GDM1 (cell line): ENCODE measurements around the gene ANO10.
"Not testable (repeated sequence)": the region's sequence is repeated elsewhere in the genome, so short reads cannot be mapped to it uniquely, and the experiment has no call there.

Experiments used
- DNase-seq: peaks from one replicate; lab custom pipeline; 2025; lab: John Stamatoyannopoulos, UW

The ANO10 gene

DNA sequence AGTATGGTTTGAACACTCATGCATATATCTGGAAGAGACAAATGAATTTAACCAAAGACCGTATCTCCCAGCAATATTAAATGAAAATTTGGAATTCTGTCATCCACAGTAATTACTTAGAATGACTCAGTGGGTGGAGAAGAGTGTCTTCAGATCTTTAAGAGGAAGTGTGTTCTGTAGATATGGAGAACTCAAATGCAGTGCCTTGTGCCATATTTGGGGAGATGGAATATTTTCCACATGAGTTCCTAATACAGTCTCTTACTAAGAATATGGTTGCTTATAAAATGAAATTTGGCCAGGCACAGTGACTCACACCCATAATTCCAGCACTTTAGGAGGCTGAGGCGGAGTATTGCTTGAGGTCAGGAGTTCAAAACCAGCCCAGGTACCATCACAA is 40.5 kb downstream of the ANO10 start:
- DNase-seq = no peak

- no peak for DNase-seq
These were observed 41.6 kb downstream of the ANO10 start for GRCh38 chr3:43580181-43580580.

DNA sequence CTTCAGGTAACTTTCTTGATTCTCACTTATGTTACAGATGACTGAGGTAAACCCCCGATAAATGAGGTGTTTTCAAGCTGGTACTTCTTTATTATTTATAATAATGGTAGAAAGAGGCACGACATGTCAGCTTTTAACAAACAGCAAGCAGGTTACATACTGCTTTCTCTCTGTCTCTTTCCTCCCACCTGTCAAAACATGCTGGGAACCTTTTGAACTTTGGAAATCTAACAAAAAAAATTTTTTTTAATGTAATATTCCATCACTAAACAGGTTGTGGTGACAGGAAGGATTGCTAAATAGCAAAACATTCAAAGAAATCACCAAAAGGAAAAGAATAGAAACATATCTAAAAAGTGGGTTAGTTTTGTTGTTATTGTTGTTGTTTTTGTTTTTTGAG is 48.2 kb downstream of the ANO10 start:
- DNase-seq = no peak

- not testable (repeated sequence) for DNase-seq
These were observed 56.0 kb downstream of the ANO10 start for GRCh38 chr3:43565661-43566341.

DNA sequence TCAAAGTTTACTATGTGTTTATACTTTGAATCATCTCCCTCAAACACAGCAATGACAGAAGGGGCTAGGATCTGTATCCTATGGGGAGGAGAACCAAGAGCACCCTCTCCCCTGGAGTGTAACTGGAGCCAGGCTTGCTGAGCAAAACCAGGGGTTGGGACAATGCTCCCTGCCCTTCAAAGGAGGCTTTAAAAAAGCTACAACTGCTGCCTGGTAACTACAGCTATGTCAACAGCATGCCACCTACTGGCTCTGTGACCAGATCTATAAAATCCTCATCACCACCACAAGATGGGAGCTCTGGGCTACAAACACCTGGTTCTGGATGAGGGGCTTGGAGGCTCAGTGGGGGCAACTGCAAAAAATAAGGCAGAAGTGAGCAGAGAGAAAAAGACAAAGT is 61.9 kb downstream of the ANO10 start:
- no peak for DNase-seq

GRCh38 chr3:43558171-43558570 is 63.6 kb downstream of the ANO10 start:
- DNase-seq = no peak

GRCh38 chr3:43549626-43550290 is 72.1 kb downstream of the ANO10 start:
- no peak for DNase-seq

GRCh38 chr3:43544277-43544676 is 77.5 kb downstream of the ANO10 start:
- DNase-seq = peak; percentile 20

GRCh38 chr3:43542328-43543043 is 79.3 kb downstream of the ANO10 start:
- DNase-seq = no peak

DNA sequence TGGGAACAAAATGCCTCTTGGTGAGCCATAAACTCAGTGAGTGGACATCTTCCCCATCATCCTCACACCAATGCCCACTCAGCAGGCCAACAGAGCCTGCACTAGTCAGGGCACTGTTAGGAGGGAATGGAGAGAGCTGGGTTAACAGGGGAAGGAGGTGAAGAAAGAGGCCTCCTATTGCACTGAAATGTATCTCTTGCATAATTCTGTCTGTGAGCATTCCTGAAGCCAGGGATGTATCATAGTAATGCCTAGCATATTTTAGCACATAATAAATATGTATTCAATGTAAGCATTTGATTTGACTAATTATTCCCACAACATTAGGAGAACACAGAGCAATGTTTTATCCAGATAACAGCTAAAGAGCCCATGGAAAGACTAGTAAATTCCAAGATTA is 81.2 kb downstream of the ANO10 start:
- DNase-seq = no peak

- no peak for DNase-seq
These were observed 82.5 kb downstream of the ANO10 start for GRCh38 chr3:43539321-43539720.

GRCh38 chr3:43537225-43537624 is 84.6 kb downstream of the ANO10 start:
- DNase-seq = no peak

DNA sequence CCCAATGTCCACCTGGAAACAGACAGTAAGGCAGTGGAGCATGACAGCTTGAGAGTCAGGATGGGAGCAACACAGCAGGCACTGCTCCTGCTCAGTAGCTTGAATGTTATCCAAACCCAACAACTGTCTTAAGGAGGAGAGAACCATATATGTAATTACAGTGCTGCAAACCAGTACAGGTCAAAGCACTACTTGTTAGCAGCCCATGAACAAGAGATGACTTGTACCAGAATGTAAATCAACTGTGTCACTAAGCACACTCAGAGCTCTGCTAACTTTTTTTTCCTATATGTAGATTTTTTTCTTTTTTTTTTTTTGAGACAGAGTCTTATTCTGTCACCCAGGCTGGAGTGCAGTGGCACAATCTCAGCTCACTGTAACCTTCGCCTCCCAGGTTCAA is 87.1 kb downstream of the ANO10 start:
- no peak for DNase-seq

- no peak for DNase-seq
These were observed 88.8 kb downstream of the ANO10 start for GRCh38 chr3:43533009-43533408.

GRCh38 chr3:43531835-43532234 is 90.0 kb downstream of the ANO10 start:
- no peak for DNase-seq

GRCh38 chr3:43528498-43529099 is 93.2 kb downstream of the ANO10 start:
- no peak for DNase-seq

GRCh38 chr3:43526956-43527355 is 94.9 kb downstream of the ANO10 start:
- DNase-seq = no peak

DNA sequence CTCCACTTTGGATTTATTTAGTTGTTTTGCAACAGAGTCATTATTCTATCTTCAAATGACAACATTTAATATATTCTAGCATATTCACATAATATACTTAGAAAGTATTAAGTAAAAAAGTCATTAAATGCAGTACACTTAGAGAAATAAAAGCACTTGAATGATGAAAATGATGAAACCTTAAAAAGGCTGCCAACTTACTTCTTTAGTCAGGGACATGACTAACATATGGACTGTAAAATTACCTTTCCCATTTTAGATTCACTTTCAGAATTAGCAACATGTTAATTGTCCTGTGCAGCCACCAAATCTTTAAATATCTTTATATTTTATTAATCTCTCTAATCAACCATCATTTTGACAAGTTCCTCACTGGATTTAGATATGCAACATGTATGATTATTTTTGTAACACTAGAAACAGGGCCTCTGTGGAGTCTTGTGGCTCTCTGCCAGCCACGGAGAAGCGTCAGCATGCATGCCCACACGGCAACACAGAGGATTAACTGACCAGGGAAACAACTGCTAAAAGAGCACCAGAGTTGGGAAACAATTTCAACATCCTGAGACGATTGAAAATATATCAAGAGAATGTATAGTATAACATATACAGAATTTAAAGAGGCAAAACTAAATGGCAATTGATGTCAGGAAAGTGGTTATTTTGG is 95.7 kb downstream of the ANO10 start:
- no peak for DNase-seq

DNA sequence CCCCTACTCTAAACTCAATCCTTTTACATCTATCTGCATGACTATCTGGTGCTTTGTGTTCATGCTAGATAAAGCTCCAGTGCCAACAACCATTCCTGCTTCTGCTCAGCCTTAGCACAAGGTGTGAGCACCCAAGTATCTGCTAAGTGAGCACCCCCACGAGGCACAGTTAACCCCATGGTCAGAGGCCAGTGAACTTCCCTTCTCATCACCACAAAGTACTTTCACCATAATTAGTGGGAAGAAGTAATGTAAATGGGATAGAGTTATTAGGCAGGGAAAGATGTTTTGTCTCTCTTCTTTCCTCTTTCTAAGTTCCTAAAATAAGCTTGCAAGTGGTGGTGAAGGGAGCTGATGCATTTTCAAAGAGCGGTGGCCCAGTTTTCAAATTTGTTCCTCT is 96.4 kb downstream of the ANO10 start:
- DNase-seq = no peak

DNA sequence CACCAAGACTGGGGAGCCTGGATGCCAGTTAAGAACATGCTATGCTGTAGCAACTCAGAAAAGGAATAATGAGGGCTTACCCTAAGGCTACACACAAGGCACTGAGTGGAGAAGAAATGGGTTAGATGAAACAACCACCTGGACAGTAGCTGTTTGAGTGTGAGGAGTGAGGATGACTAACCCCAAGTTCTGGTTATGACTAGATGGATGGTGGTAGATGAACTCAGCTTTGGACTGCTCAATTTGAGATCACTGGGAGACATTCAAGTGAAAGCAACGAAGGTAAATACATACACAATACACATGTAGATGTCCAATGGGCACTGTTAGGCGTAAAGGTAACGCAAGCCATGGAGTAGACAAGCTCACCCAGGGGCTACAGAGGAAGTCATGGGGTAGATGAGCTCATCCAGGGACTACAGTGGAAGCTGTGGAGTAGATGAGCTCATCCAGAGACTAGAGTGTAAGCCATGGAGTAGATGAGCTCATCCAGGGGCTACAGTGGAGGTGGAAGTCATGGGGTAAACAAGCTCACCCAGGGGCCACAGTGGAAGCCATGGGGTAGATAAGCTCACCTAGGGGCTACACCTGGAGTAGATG is 98.3 kb downstream of the ANO10 start:
- no peak for DNase-seq

DNA sequence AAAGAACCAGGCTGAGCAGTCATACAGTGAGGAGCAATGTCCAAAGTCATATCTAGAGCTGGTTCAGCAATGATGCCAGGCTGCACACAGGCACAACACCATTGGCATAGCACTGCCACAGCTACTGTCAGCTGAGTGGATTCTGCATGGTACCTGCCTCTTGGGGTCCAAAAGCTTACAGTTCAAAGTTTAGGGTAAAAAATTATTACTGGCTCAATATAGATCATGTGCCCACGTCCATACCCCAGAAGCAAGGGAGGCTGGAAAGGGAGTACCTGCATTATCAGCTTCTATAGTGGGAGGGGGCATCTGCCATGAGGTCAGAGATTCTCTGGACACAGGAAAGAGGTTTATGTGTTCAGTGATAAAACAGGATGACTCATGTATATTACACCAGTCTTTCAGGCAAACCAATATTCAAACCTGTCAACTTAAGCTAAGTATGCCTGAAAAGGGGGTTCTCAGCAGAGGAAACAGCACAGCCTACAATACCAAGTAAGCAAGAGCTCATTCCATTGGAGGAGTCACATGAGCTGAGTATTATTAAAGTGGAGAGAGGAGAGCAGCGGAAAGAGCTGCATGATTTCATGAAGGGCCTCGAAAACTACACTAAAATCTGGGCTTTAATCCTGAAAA is 99.0 kb downstream of the ANO10 start:
- DNase-seq = no peak
